GM19438 (cell line): ENCODE measurements around the gene PCNT.
"Not testable (repeated sequence)": the region's sequence is repeated elsewhere in the genome, so short reads cannot be mapped to it uniquely, and the experiment has no call there.

ENCODE experiments used
- ATAC-seq: cut with Tn5 transposase; IDR thresholded peaks from one replicate; pipeline ENCODE4 v1.9.1; 2021; ENCODE audit warnings: low read depth; ENCODE audit not compliant: unreplicated experiment

Gene PCNT

DNA sequence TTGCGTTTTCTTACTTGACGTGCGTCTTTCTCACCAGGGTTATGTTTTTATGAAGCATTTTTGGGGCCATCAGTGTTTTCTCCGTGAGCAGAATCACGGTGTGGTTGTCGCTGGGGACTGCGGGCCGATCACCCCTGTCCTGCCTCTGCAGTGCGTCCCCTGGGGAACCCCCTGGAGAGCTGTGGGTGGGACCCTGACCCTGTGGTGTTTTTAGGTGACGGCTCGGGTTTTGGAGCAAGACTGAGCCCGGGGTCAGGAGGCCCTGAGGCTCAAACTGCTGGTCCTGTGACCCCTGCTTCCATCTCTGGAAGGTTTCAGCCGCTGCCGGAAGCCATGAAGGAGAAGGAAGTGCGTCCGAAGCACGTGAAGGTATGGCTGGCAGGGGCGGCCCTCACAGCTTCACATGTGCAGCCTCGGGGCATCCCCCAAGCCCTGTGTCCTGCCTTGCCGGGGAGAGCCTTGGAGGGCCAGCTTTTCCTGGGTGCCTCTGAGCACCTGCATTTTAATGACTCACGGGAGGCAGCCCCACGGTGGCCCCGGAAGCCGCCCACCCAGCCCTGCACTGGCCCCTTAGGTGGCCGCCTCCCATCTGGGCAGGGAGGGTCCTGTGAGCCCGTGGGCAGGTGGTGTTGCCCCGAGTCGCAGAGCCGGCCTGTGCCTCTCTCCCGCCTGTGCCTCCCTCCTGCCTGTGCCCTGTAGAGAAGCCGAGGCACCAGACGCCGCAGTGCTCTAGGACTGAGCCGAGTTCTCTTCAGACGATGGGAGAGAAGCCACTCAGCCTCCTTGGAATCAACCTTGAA is 98.0 kb downstream of the PCNT start:
- no peak for ATAC-seq

- no peak for ATAC-seq
These were observed 98.8 kb downstream of the PCNT start for GRCh38 chr21:46422636-46423241.

DNA sequence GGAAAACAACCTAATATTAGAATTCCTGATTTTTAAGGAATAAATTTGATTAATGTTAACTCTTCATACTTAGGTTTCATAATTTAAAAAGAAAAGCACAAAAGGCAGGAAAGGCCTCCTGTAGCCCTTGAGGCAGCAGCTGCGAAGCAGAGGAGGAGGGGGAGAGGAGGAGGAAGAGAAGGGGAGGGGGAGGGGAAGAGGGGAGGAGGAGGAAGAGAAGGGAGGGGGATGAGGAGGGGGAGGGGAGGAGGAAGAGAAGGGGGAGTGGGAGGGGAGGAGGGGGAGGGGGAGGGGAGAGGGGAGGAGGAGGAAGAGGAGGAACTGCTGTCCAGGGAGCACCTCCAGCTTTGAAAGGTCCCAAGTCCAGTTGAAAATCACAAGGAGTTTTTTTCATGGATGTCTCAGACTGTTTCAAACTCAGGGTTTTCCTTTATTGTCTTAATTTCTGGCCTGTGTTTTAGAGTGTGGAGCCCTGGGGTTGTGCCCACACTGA is 99.6 kb downstream of the PCNT start:
- no peak for ATAC-seq

GRCh38 chr21:46424039-46424591 is 100.2 kb downstream of the PCNT start:
- ATAC-seq = no peak

- no peak for ATAC-seq
These were observed 100.7 kb downstream of the PCNT start for GRCh38 chr21:46424621-46425020.

GRCh38 chr21:46425041-46425440 is 101.1 kb downstream of the PCNT start:
- ATAC-seq = no peak

DNA sequence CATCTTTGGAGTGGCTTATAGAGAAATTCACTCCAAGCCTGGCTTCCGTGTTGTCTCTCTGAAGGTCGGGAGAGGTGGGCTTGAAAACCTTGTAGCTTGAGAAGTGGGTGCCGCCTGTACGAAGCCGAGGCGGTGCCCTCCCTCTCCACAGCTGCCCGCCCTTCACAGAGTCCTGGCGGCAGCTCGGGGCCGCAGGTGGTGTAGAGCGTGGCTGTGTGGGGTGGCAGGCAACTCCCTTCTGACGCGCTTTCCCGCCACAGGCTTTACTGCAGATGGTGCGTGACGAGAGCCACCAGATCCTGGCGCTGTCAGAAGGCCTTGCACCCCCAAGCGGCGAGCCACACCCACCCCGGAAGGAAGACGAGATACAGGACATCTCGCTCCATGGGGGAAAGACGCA is 101.6 kb downstream of the PCNT start:
- no peak for ATAC-seq

- ATAC-seq = no peak
These were observed 102.5 kb downstream of the PCNT start for GRCh38 chr21:46426313-46427046.

DNA sequence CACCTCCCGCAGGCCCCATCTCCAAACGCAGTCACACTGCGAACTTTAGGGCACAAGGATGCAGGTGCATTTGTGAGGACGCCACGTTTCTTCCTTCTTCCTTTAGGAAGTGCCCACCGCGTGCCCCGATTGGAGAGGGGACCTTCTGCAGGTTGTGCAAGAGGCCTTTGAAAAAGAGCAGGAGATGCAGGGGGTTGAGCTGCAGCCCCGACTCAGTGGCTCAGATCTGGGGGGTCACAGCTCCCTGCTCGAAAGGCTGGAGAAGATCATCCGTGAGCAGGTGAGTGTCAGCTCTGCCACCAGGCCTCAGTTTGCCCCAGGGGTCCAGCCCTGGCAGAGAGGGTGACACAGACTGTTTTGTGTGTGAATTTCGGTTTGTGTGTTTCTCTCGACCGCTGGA is 103.6 kb downstream of the PCNT start:
- no peak for ATAC-seq

DNA sequence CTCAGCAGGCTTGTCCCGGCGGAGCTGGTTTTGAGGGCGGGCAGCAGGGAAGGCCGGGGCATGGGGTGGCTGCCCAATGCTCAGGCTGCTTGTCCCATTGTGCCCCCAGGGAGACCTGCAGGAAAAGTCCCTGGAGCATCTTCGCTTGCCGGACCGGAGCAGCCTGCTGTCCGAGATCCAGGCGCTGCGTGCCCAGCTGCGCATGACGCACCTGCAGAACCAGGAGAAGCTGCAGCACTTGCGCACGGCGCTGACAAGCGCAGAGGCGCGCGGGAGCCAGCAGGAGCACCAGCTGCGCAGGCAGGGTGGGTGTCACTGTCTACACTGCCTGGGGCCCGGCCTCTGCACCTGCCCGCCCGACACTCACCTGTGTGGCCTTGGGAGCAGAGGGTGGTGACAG is 104.3 kb downstream of the PCNT start:
- no peak for ATAC-seq

DNA sequence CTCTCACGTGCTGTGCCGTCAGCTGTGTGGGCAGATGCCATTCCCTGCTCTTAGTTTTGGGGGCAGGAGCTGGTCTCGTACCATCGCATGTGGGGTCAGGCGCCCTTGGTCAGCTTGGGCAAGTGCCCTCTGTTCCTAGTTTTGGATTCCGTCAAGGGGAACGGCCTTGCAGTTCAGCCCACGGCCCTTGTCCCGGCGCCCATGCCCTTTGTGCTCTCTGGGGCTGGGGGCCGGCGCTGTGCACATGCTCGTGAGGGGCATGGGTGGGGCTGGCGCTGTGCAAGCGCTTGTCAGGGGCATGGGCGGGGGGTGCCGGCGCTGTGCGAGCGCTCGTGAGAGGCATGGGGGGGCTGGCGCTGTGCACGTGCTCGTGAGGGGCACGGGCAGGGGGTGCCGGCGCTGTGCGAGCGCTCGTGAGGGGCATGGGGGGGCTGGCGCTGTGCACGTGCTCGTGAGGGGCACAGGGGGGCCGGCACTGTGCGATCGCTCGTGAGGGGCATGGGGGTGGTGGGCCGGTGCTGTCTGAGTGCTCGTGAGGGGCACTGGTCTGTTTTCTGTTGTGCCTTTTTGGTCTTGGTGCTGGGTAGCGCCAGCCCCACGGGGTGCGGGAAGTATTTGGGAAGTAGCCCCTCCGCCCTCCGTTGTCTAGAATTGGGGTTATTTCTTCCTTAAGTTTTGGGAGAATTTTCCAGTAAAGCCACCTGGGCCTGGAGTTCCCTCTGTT is 105.2 kb downstream of the PCNT start:
- ATAC-seq = no peak

DNA sequence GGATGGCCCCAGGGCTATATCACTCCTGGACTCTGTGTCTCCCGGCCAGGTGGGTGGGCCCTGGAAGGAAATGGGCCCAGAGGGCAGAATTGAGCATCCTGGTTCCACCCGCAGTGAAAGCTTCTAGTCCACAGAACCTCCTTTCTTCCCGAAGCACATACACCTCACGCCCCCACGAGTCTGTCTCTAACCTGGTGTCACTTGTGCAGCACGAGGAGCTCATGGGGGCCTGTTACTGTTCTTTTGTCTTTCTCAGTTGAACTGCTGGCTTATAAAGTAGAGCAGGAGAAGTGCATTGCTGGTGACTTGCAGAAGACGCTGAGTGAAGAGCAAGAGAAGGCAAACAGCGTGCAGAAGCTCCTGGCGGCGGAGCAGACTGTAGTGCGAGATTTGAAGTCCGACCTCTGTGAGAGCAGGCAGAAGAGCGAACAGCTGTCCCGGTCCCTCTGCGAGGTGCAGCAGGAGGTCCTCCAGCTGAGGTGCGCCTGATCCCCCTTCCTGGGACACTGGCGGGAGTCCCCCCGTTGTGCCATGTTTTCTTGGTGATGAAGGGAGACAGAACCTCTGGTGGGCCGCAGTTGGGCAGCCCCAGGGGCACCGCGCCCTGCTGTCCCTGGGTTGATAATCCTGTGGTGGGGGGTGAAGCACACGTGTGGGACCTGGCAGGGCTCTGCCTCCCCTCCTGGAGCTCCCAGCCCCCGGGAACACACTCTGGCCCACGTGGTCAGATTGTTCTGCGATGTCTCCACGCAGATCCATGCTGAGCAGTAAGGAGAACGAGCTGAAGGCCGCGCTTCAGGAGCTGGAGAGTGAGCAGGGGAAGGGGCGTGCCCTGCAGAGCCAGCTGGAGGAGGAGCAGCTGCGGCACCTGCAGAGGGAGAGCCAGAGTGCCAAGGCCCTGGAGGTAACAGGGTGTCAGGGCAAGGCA is 106.1 kb downstream of the PCNT start:
- ATAC-seq = no peak

DNA sequence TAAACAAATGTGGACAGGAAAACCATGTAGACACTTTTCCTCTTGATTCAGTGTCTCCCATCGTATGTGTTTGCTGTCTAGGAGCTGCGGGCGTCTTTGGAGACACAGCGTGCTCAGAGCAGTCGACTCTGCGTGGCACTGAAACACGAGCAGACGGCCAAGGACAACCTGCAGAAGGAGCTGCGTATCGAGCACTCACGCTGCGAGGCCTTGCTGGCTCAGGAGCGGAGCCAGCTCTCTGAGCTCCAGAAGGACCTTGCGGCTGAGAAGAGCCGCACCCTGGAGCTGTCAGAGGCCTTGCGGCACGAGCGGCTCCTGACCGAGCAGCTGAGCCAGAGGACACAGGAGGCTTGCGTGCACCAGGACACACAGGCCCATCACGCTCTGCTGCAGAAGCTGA is 107.5 kb downstream of the PCNT start:
- ATAC-seq = no peak

- ATAC-seq = no peak
These were observed 108.0 kb downstream of the PCNT start for GRCh38 chr21:46431884-46432488.

DNA sequence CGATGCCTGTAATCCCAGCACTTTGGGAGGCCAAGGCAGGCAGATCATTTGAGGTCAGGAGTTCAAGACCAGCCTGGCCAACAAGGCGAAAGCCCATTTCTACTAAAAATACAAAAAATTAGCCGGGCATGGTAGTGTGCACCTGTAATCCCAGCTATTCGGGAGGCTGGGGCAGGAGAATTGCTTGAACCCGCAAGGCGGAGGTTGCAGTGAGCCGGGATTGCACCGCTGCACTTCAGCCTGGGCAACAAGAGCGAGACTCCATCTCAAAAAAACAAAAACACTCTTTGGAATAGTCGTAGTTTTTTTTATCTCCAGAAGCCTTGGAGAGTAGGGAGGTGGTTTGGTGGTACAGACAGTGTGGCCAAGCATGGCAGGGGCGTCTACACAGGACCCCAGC is 109.2 kb downstream of the PCNT start:
- not testable (repeated sequence) for ATAC-seq

DNA sequence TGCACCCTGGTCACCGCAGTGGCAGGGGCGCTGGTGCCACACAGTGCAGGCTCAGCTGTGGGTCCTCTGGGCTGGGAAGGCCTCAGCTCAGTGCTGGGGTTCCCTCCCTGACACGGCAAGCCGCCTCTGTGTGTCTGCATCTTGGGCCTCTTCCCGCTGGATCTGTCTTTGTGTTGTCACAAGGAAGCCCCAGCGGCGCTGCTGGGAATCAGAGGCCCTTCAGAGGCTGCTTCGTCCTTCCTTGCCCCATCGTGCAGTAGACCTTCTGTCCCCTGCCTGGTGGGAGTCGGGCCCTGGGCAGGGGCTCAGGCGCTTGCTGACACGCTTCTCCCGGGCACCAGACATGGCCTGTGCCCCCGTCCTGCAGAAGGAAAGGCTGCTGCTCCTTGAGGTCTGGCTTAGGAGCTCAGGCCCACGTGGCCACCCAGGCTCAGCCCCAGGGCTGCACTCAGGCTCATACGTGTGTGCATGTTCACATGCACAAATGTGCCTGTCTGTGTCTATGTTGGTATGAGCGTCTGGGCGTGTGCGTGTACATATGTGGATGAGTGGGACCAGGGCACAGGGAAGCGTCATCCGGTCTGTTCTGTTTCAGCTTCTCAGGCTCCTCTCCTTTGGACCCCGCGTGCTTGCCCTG is 110.5 kb downstream of the PCNT start:
- ATAC-seq = no peak

GRCh38 chr21:46435786-46436227 is 111.9 kb downstream of the PCNT start:
- no peak for ATAC-seq

DNA sequence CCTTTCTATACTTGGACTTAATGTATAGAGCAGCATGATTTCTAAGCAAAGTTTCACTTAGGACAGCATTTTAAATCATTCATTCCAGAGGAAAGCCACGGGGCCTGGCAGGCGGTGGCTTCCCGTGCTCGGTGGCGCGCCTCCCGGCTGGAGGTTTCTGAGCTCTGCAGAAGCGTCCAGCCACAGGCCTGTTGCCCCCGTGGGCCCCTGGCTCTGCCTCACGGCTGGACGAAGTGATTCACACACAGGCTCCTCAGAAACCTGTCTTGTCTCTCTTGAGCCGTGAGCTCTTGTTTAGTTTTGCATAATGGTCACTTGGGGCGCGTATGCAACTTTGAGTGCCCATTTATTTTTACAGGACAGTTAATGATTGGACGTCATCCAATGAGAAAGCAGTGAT is 112.7 kb downstream of the PCNT start:
- ATAC-seq = no peak

- no peak for ATAC-seq
These were observed 113.1 kb downstream of the PCNT start for GRCh38 chr21:46437096-46437498.
